ENCODE measurements around the gene LEMD1. TPM values are rescaled to one million over a fixed set of nuclear protein-coding genes. Genes with fewer than 3 reads are reported as not detected.

Gene LEMD1, protein sequence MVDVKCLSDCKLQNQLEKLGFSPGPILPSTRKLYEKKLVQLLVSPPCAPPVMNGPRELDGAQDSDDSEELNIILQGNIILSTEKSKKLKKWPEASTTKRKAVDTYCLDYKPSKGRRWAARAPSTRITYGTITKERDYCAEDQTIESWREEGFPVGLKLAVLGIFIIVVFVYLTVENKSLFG
- total RNA-seq (2014; rRNA removed; shearing (Covaris generic)): not detected in 2 replicates

DNA sequence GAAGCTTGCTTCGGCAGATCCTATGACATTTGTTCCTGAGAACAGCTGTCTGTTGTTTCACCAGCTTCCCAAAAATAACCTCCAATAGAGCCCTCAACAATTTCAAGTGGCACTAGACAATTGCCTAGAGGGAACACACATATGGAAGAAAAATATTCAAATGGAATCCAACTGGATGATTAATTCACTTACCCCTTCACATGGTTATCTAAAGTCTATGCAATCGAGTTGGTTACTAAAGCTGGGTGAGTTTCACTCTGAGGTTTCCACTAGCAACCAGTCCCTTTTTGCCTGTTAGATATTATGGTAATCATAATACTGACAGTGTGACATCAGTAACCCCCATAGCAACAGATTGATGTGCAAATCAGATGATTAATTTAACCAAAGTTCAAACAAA is at the start of gene LEMD1:
TSS of gene LEMD1 (minus strand) at position 259 of the 400 bp plus-strand sequence. CDS start 1,520 bp downstream, outside the sequence.
- no peaks in the 10 kb centered on the region for H3K9me3 ChIP-seq (replicated peaks)
- no peaks in the 10 kb centered on the region for H3K36me3 ChIP-seq
- no peaks in the 10 kb centered on the region for H3K4me1 ChIP-seq (replicated peaks)
- no peak within 1 kb of the TSS for H3K27ac ChIP-seq
- H3K4me3 ChIP-seq: no peak within 1 kb of the TSS
- peaks cover 68% of the 10 kb centered on the region for H3K27me3 ChIP-seq (replicated peaks)
- DNase-seq (ENCODE audit: low read depth in 1 of 2, low spot score in 2 of 2): no peak

DNA sequence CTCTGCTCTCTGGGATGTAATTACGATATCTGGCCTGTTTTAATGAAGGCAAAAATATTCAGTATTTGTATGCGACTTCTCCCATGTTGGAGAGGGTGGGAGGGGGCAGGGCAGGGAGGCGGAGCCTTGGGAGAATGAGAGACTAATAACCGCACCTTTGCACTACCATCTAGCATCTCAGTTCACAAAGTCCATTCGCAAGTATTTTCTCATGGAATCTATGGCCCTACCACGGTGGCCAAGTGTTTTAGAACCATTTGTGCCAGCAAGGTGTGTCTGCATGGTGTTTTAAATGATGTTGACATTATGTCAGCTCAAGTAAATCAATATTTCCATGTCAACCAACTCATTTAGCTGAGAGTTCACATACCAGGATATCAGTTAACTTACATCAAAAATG is 48.3 kb upstream of the LEMD1 start:
- Histone ChIP-seq H3K36me3 (no peaks in the 10 kb centered on the region), H3K27ac (no peak overlapping the region), H3K4me1 (replicated peaks) (no peaks in the 10 kb centered on the region), H3K4me3 (no peak overlapping the region), H3K9me3 (replicated peaks) (peaks cover 5% of the 10 kb centered on the region; the same call in 1 of the 2 replicates), H3K27me3 (replicated peaks) (peaks cover 21% of the 10 kb centered on the region)
- no peak for DNase-seq (ENCODE audit: low read depth in 1 of 2, low spot score in 2 of 2)

DNA sequence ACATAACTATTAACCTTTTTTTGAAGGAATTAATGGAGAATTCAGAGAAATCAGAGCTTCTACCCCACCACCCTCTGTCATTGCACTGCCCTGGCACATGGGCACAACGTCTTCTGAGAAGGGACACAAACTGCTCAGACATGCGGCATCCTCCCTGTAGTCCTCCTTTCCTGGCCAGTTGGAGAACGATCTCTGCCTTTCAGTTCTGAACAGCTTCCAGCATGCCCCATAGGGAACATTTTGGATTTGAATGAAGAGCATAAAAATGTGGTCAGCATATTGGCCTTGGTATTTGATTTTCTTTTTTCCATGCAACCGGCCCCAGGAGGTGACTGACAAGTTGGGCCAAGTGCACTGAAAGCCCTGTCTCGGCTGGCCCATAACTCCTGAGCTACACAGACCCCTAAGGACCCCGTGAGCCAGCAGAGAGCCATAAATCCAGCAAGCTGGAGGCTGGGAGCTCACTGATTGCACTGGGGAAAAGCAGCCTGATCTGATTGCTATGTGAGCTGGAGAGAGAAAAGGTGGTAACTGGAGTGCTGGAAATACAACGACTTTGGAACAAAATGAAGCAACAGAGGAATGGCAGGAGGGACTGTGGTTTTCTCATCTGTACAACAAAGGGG is 44.9 kb upstream of the LEMD1 start:
- Histone ChIP-seq H3K36me3 (no peaks in the 10 kb centered on the region), H3K27ac (no peak overlapping the region), H3K27me3 (replicated peaks) (peaks cover 30% of the 10 kb centered on the region), H3K4me1 (replicated peaks) (no peaks in the 10 kb centered on the region), H3K9me3 (replicated peaks) (no peaks in the 10 kb centered on the region), H3K4me3 (no peak overlapping the region)
- no peak for DNase-seq (ENCODE audit: low read depth in 1 of 2, low spot score in 2 of 2)

DNA sequence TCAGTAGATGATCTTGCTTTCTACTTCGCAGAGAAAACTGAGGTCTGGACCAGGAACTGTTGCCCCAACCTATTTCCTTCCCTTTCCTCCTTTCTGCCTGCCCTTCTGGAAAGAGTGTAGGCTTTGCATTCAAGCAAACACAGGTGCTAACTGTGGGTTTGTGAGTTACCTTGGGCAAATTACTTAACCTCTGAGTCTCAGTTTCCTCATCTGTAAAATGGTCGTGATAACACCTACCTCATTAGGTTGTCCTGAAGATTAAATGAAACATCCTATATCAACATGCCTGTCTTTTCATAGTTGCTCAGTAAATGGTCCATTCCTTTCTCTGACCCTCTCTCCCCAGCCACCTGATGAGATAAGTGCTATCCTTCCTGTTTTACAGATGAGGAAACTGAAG is 43.5 kb upstream of the LEMD1 start:
- no peaks in the 10 kb centered on the region for H3K36me3 ChIP-seq
- H3K4me3 ChIP-seq: no peak overlapping the region
- peaks cover 30% of the 10 kb centered on the region for H3K27me3 ChIP-seq (replicated peaks)

DNA sequence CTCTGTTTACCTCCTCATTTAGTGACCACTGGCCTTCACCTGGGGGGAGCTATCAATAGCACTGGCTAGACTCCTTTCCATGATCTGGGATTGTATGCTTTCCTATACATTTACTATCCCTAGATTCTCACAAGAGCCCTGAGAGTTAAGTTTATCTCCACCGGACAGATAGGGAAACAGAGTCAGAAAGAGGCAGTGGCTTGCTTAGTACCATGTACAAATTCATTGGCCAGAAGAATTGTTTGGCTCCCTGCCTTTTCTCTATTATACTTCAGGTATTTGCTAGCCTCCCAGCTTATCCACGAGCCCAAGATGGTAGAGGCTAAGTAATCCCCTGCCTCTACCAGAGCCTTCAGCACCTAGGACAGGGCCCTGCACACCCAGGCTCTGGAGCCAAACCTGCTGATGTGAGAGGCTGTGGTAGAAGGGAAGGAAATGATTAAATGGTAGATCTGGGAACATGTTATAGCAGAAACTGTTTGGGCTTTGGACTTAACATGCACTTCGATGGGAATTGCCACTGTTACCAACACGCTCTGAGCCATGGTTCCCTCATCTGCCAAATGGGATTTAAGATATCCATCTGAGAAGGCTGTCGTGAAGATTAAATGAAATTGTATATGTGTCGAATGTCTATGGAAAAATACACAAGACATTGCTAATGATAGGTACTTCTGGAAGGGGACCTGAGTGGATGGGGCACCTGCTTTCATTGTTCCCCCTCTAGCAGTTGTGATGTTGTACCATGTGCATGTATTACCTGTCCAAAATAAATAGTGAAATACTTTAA is 37.1 kb upstream of the LEMD1 start:
- DNase-seq (ENCODE audit: low read depth in 1 of 2, low spot score in 2 of 2): no peak
- H3K4me3 ChIP-seq: no peak overlapping the region

More for the DNA sequence above, 43.5 kb upstream of the LEMD1 start:
- no peak for DNase-seq (ENCODE audit: low read depth in 1 of 2, low spot score in 2 of 2)
- Histone ChIP-seq H3K4me1 (replicated peaks) (no peaks in the 10 kb centered on the region), H3K27ac (no peak overlapping the region), H3K9me3 (replicated peaks) (no peaks in the 10 kb centered on the region)

DNA sequence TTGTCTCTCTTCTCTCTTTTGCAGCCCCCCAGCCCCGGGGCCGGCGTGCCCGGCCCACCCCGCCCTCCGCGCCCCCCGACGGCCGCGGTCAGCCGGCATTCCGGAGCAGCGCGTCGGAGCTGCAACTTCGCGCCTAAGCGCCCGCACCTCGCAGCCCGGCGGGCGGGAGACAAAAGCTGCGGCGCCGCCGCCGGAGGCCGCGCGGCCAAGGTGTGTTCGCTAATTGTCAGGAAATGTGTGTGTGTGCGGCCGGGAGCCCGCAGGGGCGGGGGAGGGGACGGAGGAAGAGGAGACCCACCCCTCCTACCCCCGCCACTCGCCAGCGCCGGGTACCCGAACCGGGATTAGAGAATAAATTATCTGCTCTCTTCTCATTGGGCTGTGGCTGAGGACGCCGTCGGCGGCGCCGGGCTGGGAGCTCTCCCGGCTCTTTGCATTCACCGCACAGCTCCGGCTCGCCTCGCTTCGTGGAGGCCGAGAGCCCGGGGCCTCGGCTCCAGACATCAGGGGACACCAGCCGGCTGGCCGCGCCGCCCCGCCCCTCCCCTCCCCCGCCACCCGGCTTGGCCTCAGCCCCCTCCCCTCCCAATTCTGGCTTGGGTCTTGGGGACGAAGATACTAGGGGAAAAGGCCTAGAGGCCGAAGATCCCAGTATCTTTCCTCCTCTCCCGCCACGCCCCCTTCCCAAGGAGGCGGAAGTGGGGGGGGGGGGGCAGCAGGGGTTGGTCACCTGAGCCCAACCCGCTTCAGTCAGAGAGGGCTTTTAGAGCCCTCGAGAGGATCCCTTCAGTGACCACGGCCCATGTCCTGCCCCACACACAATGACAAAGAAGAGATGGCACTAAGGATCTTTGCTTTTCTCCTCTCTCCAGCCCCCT is 35.3 kb upstream of the LEMD1 start:
- H3K4me1 ChIP-seq (replicated peaks): no peaks in the 10 kb centered on the region; the same call in 1 of the 2 replicates
- H3K4me3 ChIP-seq: no peak overlapping the region
- H3K9me3 ChIP-seq (replicated peaks): no peaks in the 10 kb centered on the region
- H3K27me3 ChIP-seq (replicated peaks): peaks cover 70% of the 10 kb centered on the region
- H3K27ac ChIP-seq: no peak overlapping the region
- no peak for DNase-seq (ENCODE audit: low read depth in 1 of 2, low spot score in 2 of 2)
- H3K36me3 ChIP-seq: no peaks in the 10 kb centered on the region

More for the DNA sequence above, 37.1 kb upstream of the LEMD1 start:
- Histone ChIP-seq H3K4me1 (replicated peaks) (no peaks in the 10 kb centered on the region; the same call in 1 of the 2 replicates), H3K27ac (no peak overlapping the region), H3K36me3 (no peaks in the 10 kb centered on the region), H3K27me3 (replicated peaks) (peaks cover 62% of the 10 kb centered on the region), H3K9me3 (replicated peaks) (no peaks in the 10 kb centered on the region)

DNA sequence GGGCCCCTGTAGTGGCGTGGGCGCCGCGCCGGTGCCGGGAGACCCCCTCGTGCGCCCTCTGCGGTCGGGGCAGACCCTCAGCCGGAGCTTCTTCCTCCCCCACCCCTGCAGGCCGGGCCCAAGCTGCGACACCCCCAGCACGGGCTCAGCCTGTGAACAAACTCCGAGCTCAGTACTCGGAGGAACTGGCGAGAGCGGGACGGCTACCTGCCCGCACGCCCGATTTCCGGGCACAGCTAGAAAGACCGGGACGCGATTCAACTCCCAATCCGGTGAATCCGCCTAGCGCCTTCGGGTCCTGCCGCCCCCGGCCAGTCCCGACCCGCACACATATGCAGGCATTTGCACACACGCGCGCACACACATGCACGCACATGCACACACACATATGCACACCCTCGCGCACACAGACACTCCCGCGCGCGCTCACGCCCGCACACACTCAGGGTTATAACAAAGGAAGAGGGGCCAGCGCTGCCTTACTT is 34.6 kb upstream of the LEMD1 start:
- H3K27me3 ChIP-seq (replicated peaks): peaks cover 74% of the 10 kb centered on the region
- H3K36me3 ChIP-seq: no peaks in the 10 kb centered on the region
- H3K4me1 ChIP-seq (replicated peaks): no peaks in the 10 kb centered on the region; the same call in 1 of the 2 replicates
- H3K27ac ChIP-seq: no peak overlapping the region
- no peak overlapping the region for H3K4me3 ChIP-seq
- no peaks in the 10 kb centered on the region for H3K9me3 ChIP-seq (replicated peaks)
- DNase-seq (ENCODE audit: low read depth in 1 of 2, low spot score in 2 of 2): no peak

DNA sequence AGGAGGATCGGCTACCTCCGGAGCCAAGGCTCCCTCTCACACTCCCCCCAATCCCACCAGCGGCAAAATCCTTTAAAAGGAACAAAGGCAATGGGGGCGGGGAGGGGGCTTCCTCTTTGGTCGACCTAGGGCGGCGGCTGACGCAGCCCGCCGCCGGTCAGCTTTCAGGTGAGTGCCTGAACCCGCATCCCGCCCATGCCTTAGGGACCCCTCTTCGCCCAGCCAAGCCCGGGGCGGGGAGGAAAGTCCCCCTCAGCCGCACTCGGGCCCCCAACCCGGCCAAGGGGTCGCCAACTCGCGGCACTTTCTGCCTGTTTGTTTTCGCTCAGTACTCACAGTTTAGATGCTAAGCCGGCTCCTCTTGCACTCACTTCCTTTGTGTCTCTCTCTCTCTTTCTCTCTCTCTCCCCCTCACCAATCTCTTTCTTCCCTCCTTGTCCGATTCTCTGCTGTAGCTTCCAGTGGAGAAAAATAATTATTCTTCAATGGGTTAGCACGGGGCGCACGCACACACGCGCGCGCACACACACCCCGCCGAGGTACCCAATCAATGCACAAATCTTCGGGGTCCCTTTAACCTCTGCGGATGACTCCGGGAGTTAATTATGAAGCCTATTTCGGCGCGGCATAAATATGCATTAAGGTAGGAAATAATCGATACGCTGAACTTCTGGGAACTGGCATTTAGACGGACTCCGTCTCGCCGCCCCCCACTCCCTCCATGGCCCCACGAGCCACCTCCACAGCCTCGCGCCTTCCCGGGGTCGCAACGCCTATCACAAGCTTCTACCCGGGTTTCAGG is 33.9 kb upstream of the LEMD1 start, which contains the start of gene BLACAT1:
TSS of gene BLACAT1 (minus strand) at position 465 of the 802 bp plus-strand sequence.
- Histone ChIP-seq H3K9me3 (replicated peaks) (no peaks in the 10 kb centered on the region), H3K36me3 (no peaks in the 10 kb centered on the region), H3K27me3 (replicated peaks) (peaks cover 77% of the 10 kb centered on the region), H3K27ac (no peak within 1 kb of the TSS), H3K4me3 (no peak within 1 kb of the TSS), H3K4me1 (replicated peaks) (no peaks in the 10 kb centered on the region; the same call in 1 of the 2 replicates)
- DNase-seq (ENCODE audit: low read depth in 1 of 2, low spot score in 2 of 2): no peak

DNA sequence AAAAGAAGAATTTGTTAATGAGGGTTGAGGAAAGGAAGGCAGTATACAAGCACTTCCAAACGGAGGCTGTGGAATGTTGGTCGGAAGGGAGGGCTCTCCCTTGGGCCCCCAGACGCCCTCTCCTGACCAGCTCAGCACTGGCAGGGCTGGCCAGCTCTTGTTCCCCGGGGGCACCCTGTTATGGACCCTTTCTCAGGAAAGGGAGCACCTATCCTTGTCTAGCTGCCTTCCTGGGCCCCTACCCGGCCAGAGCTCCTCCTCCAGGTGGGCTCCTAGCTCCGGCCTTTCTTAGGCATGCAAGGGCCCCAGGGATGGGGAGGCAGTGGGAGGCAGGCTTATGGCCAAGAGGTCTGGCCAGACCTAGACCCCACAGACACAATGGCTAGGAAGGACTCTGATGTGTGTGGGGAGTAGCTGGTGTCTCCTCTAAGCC is 33.1 kb upstream of the LEMD1 start:
- no peak overlapping the region for H3K27ac ChIP-seq
- DNase-seq (ENCODE audit: low read depth in 1 of 2, low spot score in 2 of 2): no peak
- no peaks in the 10 kb centered on the region; the same call in 1 of the 2 replicates for H3K4me1 ChIP-seq (replicated peaks)
- no peak overlapping the region for H3K4me3 ChIP-seq
- no peaks in the 10 kb centered on the region for H3K36me3 ChIP-seq
- no peaks in the 10 kb centered on the region for H3K9me3 ChIP-seq (replicated peaks)
- peaks cover 80% of the 10 kb centered on the region for H3K27me3 ChIP-seq (replicated peaks)

DNA sequence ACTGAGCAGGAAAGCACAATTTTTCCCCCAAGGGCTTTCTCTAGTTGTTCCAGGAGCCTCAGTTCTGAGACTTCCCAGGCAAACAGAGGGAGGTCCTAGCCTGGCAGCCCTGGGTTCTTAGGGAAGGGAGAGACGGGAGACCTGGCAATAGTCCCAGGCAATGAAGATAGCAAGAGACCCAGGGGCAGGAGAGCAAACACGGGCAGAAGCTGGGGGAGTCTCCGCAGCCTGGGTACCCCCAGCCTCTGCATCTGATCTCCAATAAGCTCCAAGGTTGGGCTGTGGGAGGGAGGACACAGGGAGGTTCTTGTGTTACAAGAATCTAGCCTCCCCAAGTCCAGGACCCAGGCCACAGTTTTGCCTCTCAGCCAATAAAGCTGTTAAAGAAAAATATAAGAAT is 31.6 kb upstream of the LEMD1 start:
- peaks cover 69% of the 10 kb centered on the region for H3K27me3 ChIP-seq (replicated peaks)
- H3K9me3 ChIP-seq (replicated peaks): no peaks in the 10 kb centered on the region
- H3K27ac ChIP-seq: no peak overlapping the region
- no peaks in the 10 kb centered on the region; the same call in 1 of the 2 replicates for H3K4me1 ChIP-seq (replicated peaks)
- no peak for DNase-seq (ENCODE audit: low read depth in 1 of 2, low spot score in 2 of 2)
- no peaks in the 10 kb centered on the region for H3K36me3 ChIP-seq
- no peak overlapping the region for H3K4me3 ChIP-seq

DNA sequence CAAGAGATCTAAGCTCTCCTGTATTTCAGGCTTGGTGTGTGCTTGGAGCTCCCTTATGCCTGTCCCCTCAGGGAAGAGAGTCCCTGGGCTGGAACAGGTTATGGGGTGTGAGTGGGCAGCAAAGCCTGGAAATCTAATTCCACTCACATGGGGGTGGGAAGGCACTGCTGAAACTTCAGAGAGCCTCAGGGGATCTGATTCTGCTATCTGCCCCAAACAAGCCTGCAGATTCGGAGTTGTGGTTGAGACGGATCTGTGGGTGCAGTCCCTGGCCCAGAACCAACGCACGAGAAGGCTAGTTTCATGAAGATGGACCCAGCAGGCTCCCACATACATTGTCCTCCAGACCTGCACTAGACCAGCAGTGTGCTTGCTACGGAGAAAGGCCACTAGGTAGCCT is 31.1 kb upstream of the LEMD1 start:
- Histone ChIP-seq H3K4me1 (replicated peaks) (no peaks in the 10 kb centered on the region; the same call in 1 of the 2 replicates), H3K9me3 (replicated peaks) (no peaks in the 10 kb centered on the region), H3K36me3 (no peaks in the 10 kb centered on the region), H3K4me3 (no peak overlapping the region), H3K27me3 (replicated peaks) (peaks cover 64% of the 10 kb centered on the region), H3K27ac (no peak overlapping the region)
- no peak for DNase-seq (ENCODE audit: low read depth in 1 of 2, low spot score in 2 of 2)

DNA sequence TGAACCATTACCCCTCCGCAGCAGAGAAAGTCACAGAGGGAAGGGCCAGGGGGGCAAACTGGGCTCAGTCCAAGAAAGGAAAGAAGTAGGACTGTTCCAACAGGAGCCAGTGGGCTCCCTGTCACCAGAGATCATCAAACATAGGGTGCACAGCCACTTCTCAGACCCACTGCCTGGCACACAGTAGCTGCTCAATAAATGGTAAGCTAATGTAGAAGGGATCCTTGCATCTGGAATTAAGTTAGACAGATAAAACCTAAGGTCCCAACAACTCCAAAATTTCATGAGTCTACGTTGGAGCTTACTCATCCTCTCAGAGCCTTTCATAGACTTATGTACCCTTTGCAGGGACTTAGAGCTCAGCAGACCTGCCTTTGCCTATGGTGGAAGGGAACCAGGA is 30.5 kb upstream of the LEMD1 start:
- H3K4me3 ChIP-seq: no peak overlapping the region
- no peaks in the 10 kb centered on the region for H3K9me3 ChIP-seq (replicated peaks)
- H3K36me3 ChIP-seq: no peaks in the 10 kb centered on the region
- H3K4me1 ChIP-seq (replicated peaks): no peaks in the 10 kb centered on the region; the same call in 1 of the 2 replicates
- DNase-seq (ENCODE audit: low read depth in 1 of 2, low spot score in 2 of 2): no peak
- H3K27me3 ChIP-seq (replicated peaks): peaks cover 58% of the 10 kb centered on the region
- H3K27ac ChIP-seq: no peak overlapping the region
